ENCODE data around the gene MAP1LC3B.

Gene MAP1LC3B

DNA sequence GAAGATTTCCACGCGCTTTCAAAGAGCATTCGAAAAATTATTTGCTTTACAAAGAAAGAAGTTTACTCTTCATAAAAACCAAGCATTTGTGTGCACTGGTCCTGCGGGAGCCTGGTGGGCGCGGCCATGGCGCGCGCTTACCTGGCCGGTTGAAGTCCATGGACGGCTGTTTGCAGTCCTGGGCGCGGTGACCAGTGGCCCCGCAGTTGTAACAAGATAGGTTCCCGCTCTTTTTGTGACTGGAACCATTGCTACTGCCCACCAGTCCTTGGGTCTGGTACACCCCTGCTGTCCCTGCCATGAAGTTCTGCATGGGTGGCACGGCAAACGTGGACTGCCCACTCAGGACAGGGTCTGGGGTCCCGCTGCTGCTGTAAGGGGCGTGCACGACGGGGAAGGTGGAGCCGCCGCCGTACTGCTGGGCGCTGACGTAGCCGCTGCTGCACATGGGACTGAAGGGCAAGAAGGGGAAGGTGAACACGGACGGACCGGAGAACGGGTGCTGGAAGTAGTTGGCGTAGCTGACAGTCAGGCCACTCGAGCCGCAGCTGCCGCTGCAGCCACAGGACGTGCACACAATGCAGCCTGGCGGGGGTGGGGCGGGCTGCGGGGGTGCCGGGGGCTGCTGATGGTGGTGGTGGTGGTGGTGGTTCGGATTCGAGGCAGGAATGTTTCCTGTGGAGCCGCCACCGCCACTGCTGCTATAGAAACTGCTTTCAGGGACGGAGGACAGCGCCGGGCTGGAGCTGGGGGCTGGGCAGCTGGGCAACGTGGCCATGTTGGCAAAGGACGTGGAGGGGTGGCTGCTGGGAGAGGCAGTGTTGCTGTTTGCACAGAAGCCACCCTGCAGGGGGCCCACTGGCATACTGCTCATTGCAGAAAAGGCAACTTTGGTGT is 19.5 kb downstream of the MAP1LC3B start:
- no peak for DNase-seq

DNA sequence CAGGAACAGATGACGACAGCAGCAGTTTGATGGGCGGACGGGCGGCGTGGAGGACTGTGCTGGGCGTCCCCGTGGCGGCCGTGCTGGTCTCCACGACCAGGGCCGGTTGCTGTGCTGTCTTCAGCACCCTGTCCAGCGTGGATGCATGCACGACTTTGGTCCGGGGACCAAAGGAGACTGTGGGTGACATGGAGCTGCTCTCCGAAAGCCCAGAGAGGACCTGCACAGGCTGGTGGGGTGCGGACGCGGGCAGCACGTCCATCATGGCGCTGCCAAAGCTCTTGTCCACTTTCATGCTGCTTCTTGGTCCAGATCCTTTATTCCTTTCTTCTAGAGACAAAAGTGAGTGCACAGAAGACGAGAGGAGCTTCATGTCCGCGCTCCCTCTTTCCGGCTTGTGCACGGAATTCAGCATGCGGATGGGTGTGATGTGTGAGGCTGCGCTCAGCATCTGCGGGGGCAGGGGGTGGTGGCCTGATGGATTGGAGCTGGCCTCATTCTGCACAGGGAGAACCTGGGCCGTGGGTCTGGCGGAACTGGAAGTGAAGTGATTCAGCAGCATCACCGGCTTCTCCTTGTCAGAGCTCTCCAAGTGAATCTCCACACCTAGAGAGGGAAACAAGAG is 20.3 kb downstream of the MAP1LC3B start:
- DNase-seq, result no peak

DNA sequence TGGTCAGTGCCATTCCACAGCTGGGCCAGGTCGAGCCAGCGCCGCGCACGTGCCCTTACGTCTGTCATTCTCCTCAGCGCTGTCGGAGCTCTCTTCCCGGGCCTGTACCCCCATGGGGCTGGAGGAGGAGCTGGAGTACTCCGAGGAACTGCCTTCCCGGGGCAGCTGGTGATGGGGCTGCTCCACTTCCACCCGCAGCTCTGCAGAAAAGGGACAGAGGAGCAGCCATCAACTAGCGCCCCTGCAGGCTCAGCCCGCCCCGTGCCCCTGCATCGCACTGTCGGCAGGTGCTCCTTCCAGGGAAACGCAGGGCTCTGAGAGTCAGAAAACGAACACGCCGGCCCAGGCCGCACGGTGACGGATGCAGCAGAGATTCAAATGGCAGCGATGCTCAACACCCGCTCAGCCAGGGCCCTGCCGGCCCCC is 20.9 kb downstream of the MAP1LC3B start:
- no peak for DNase-seq

DNA sequence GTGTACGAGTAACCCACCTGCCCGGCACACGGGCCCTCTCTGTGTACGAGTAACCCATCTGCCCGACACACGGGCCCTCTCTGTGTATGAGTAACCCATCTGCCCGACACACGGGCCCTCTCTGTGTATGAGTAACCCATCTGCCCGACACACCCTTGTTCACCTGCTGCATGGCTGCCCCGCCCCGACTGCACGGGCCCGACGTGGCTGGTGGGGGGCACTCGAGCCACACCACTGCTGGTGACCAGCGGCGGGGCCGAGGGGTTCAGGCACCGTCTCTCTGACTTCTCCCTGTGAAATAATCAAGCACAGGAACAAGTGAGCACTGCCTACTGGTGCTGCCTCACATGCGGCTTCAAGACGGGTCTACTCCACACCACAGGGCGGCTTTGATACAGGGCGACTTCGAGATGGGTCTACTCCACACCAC is 22.1 kb downstream of the MAP1LC3B start:
- DNase-seq, result no peak

DNA sequence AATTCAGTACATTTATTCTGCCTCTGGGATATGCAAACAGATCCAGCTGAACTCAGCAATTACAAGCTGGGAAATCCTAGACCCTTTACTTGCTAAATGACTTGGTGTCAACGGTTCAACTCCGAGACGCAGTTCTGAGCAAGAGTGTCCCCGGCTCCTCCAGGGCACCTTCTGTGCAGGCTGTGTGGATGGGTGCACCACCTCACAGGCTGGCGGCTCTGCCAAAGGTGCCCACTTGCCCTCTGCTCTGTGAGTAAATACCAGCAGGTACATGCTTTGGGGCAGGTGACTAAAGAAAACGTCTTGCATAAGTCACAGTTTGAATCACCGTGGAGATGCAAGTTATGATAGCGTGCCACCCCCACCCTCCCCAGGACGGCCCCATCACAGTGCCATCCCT is 23.3 kb downstream of the MAP1LC3B start:
- DNase-seq, result no peak

DNA sequence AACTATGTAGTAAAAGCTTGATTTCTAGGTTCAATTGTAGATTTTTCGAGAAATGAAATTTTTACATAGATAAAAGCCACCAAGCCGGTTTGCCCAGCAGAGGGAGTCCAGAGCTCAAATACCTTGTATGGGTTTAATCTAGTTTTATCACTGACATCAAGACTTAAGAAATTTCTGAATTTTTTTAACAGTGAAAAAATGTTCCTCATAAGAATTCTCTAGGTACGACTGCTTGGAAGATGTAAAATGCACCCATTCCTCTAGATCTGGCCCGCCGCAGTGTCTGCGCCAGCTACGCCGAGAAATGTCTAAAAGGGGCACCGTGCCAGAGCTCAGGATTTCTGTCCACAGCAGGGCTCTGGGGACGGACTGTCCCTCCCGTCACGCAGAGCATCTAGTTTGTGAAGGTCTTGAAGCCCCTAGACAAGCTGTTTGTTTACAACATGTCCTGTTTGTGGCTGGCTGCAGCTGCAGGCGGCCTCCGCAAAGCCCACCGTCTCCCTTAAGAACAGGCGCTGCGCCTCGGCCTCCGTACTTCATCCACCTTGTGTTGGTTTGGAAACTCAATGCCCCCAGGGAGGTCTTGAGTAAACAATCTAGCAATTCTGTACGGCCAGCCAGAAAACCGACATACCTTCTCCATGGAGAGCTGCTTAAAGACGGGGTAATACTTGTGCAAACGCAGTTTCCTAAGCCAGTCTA is 24.8 kb downstream of the MAP1LC3B start:
- DNase-seq, result peak; percentile 49

DNA sequence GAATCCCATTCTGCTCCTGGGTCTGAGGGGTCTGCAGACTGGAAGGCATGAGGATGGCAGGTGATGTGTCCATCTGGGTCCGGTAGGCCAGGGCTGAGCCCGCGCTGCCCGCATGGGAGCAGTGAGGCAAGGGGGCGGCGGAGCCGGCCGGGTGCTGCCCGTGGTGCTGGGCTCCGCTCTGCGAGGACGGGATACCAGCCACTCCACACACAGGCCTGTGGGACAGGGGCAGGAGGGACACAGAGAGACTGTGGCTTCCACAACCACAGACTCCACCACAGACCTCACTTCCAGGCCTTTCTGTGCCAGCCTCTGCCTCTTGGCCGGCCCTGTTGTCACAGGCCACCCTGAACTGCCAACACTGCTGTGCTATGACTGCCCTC is 25.4 kb downstream of the MAP1LC3B start:
- no peak for DNase-seq

DNA sequence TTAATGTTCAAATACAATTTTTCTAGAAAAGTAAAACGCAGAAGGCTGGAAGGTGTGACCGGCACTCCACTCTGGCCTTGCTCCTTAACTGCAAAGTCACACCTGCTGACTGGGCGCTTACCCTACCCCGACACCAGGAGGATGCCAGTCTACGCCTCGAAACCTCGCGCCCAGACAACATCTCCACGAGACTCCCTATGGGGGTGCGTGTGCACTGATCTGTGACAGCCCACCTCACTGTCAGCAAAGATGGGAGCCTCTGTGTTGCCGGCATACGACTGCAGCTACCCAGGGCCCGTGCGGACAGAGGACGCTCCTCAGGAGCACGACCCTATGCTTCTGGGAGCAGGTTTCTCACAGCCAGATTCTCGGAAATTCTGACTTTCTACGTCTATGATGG is 26.1 kb downstream of the MAP1LC3B start:
- no peak for DNase-seq

DNA sequence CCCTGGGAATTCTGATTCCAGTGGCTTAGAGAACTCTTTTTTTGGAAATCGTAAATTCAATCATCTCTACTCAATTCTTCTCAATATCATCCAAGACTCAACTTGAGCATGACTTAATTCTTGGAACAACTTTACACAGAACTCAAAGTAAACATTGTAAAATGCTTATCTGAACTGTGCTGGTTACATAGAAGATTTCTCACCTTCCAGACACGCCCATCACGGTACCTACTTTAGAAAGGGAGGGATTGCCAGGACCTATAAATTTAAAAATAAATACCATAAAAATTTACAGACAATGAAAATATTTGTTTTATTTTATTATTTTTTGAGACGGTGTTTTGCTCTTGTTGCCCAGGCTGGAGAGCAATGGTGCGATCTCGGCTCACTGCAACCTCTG is 26.5 kb downstream of the MAP1LC3B start:
- DNase-seq, result no peak

DNA sequence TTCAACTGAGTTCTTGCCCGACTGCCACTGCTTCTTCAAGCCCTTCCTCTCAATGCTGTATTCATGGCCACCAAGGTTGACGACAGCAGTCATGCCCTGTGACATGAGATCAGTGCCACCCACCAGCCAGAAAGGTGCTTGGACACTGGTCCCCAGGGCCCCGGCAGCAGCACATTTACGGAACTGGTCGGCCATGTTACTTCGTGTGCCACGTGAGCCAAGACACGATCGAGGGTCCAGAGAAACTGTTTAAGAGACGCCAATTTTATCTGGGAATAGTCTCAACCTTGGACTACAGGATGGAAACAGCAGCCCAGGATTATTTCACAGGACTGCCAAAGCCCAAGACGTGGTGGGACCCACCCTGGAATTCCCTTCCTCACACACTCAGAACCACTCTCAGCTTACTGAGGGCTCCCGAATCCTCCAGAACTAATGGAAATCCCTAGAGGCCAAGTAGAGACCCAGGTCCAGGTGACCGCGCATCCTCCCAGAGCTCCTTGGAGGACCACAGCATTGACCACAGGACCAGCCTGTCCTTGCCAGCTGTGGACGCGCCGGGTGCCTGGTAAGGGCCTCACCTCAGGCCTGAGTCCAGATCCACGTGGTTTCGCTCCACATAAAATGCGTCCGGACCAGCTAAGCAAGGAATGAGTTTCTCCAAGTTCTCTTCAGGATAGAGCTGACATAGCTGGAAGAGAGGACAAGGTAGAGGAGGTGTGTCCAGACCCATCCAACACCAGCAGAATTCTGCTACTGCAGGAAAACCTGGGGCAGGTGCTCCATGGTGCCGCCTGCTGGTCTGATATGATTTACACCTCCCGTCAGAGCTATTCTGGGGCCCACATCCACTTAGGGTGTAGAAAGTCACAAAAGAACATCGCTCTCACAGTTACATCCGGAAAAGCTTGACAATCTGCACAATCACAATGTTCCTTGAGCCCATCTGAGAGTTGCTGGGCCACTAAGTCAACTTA is 28.2 kb downstream of the MAP1LC3B start:
- no peak for DNase-seq

DNA sequence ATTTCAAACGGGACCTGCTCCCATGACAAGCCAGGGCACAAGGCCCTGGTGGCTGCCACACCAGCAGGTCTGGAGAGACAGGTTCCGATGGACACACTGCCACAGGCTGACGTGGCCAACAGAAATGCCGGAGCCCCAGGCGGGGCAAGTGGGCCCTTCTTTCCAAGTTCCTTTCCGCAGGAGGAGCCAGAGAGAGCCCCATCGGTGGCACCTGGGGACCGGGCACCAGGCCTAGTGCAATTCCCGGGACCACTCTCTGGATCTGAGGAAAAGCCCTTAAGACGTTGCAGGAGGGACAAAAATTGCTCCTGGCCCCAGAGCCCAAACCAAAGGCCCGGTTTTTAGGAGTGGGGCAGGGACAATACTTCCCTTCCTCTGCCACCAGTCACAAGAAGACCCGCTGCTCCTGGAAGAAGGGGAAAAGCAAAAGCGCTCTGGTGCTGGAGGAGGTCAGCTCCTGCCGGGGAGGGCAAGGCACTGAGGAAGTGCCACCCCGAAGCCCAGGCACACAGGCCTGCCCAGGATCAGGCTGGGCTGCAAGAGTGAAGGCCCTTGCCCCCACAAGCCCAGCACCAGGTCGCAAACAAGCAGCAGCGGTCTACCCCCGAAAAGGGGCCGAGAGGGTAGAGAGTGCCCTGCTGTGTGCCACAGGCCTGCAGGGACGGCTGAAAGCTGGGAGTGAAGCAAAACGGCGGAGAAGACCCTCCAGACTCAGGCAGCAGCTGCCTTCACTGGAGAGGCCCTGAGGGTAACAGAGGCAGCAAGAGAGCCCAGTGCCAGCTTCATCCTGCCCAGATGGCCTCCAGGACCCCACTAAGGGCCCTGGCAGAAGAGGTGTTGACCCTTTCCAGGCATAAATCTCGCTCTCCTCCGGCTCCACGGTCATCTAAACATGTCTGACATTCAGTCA is 29.1 kb downstream of the MAP1LC3B start:
- DNase-seq, result no peak

DNA sequence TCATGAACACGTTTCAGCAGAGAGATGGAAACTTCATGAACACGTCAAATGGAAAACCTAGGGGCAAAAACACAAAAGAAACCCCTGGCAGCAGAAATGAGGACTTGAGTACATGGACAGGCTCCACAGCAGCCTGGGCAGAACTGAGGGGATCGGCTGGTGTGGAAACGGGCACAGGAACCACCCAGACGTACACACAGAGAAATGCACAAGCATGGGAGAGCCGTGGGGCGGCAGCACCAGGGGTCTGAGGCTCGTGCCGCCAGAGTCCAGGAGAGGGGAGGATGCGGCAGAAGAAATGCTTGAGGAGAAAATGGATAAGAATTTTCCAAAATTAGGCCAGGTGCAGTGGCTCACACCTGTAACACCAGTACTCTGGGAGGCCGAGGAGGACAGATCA is 30.0 kb downstream of the MAP1LC3B start:
- DNase-seq, result no peak

DNA sequence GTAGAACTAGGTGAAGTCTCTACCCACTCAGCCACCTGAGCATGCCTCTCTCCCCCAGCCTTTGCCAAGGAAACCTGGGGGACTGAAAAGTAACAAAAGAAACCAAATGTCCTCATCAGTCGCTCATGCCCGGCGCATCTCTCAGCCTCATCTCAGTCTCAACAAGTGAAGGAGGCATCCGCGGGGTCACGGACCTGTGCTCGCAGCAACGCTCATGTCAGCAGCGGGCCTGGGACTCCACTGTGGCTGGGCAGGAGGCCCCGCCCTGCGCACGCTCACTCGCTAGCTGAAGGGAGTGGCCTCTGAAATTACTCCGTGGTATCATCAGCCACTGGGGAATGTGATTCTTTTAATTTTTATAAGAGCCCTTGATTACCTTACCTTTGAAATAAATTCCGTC is 31.3 kb downstream of the MAP1LC3B start:
- DNase-seq, result no peak

DNA sequence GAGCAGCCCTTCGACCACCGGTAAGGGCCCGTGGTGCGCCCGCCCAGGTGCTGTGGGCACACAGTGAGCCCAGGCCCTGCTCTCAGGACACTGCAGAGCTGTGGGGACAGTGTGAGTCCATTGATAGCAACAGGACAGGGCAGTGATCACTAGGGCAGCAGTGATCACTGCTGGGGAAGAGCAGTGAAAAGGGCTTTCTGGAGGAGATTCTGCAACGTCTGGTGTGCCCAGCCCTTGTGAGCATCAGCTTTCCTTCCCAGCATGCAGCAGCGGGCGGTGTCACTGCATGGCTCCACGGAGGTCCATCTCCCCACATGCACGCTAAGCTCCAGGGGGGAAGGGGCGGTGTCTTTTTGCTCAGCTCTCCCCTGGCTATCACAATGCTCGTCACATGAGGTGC is 32.1 kb downstream of the MAP1LC3B start:
- DNase-seq, result no peak

DNA sequence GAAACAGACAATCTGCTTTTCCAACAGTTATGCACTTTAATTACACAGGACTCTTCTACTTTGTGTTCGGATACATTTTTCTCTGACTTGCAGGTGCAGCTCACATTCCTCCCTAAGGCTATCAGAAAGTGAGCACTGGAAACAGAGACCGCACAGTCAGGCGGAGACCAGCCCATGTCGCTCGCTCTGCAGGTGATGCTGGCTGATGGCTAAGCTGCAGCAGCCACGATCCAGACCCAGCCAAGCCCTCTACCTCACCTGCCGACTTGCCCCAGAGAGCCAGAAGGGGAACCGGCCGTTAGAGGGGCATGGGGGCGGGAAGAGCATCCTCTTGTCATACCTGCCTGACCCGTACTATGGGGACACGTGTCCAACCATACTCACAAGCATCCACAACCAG is 33.8 kb downstream of the MAP1LC3B start:
- no peak for DNase-seq

DNA sequence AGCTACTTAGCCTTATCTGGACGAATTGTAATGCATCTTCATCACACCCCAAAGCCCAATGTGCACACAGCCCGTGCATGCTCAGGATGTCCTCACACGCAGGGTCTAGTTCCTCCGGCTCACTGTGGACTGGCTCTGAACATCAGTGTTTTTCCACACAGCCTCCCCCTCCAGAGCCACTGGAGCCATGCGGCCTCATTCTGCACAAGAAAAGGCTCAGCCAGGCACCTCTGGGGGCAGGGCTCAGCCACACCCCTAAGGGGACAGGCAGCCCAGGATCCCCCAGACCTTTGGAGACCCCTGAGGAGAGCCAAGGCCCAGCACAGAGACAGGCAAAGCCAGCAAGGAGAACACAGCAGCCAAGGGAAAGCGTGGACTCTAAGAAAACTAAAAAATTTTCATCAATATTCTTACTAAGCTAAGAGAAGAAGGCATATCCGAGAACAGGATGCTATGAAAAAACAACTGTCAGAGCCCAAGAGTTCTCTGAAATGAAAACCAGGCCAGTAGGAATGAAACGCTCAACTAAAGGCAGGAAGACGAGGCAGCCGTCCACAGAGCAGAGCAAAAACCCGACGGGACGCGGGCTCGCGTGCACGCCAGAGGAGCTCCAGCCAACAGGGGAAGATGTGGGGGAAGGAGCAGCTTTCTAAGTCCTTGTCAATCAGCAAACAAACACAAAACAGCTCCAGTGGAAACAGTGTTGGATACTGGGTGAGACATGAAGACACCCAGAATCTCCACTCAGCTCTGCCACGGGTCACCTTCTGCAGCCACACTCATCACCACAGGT is 34.5 kb downstream of the MAP1LC3B start:
- no peak for DNase-seq

DNA sequence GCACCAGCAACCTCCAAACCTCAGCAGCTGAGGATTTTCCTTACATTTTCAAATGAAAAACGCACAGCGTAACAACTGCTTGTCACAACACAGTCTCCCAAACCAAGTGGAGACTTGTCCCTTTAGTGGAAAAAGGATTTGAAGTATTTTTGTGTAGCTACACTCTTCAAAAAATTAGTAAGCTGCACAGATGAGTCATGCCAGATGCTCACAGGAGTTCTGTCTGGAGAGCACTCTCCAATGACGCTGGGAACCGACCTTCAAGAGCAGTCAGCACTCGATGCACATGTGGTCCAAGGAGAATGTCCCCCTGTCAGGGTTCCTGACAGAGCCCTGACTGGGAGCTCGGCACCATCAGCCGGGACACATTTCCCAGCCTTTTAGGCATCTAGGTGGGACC is 39.8 kb downstream of the MAP1LC3B start:
- no peak for DNase-seq

DNA sequence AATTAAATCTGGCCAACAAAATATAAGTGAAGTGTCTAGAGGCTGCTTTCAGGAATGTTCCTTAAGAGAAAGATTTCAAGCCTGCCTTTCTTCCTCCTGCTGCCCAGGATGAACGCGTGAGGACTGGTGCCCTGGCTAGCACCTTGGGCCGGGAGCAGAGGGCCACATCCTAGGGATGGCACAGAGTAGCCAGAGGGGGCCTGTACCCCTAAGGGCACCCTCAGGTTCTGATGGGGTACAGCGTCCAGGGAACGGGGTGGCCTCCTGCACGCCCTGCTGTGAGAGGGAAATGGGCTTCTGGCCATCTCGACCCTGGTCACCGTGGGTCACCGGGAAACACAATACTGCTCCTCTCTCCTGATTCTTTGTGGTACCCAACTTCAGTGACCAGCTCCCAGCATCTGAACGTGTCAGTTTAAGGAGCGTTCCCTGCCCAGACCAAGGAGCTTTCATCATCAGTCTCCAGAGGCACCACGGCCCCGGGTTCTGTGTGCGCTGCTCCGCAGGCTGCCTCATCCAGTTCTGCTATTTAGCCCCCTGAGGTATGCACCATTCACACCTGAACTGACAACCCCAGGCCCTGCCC is 40.3 kb downstream of the MAP1LC3B start:
- no peak for DNase-seq

DNA sequence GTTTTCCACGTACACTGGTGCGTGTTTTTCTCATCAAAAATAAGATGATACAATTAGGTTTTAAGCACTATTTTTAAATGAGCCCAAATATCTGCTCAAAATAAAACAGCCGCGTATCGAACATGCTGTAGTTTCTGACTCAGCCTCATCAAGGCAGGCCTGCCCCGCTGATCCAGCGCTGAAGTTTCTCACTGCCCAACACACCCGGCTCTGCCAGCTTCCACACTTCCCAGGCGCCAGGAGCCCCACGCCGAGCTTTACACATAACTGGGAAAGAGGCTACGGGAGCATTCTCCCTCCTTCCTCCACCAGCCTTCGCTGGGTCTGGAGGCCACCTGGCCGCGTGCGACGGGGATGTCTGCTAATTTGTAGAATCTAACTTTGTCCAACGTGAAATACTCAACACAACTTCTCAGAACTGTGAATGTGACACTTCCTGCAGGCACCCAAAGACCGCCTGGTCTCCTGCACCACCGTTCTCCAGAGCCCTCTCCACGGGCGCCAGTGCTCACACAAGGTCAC is 42.1 kb downstream of the MAP1LC3B start:
- DNase-seq, result no peak
